WTC11 (cell line): ENCODE data around the gene MRTFA. TPM values are rescaled to one million over a fixed set of nuclear protein-coding genes. Genes with fewer than 3 reads are reported as not detected.

Experiments
- ATAC-seq: fragments of 200-7000 bp; cut with Tn5 transposase; 2 replicates; pipeline ENCODE4 v1.10.0; 2021; ENCODE audit warnings: mild to moderate bottlenecking, moderate library complexity
- CTCF ChIA-PET: fragments of 300-600 bp; sonication (Branson Sonifier 250); formaldehyde crosslinking; loops from one replicate; lab custom pipeline; 2021; ENCODE audit warnings: antibody characterized with exemption; lab: Charles Lee
- POLR2A ChIA-PET: fragments of 350-600 bp; sonication (Branson Sonifier 250); formaldehyde crosslinking; loops from one replicate; lab custom pipeline; 2021; ENCODE audit warnings: antibody characterized with exemption; lab: Charles Lee
- DNase-seq: peaks from one replicate; pipeline ENCODE4 v3.0.0; 2021; ENCODE audit warnings: low spot score
- H3K27ac Mint-ChIP-seq: 2 replicates; pipeline ENCODE4 v1.8.0; 2021; ENCODE audit warnings: mixed read lengths
- H3K27me3 Mint-ChIP-seq: 2 replicates; pipeline ENCODE4 v1.8.0; 2021; ENCODE audit warnings: low read depth, mild to moderate bottlenecking, moderate library complexity, mixed read lengths
- H3K36me3 Mint-ChIP-seq: 2 replicates; pipeline ENCODE4 v1.8.0; 2021; ENCODE audit warnings: mixed read lengths
- H3K4me1 Mint-ChIP-seq: 2 replicates; pipeline ENCODE4 v1.8.0; 2022; ENCODE audit warnings: mixed read lengths
- H3K4me3 Mint-ChIP-seq: 2 replicates; pipeline ENCODE4 v1.8.0; 2021; ENCODE audit warnings: mild to moderate bottlenecking, moderate library complexity, mixed read lengths
- H3K9me3 Mint-ChIP-seq: 2 replicates; pipeline ENCODE4 v1.8.0; 2021; ENCODE audit warnings: mixed read lengths
- ATF1 ChIP-seq: sonication (generic); formaldehyde crosslinking; IDR thresholded peaks from 2 replicates; pipeline ENCODE4 v1.8.1; 2023; ENCODE audit warnings: mild to moderate bottlenecking, moderate library complexity, missing genetic modification reagents
- ATF6 ChIP-seq: sonication (generic); formaldehyde crosslinking; IDR thresholded peaks from 2 replicates; pipeline ENCODE4 v1.8.1; 2023; ENCODE audit warnings: mild to moderate bottlenecking, missing genetic modification reagents
- CTCF ChIP-seq: fragments of 200-600 bp; IDR thresholded peaks from 2 replicates; pipeline ENCODE4 v1.8.0; 2022; ENCODE audit warnings: antibody characterized with exemption
- ELF4 ChIP-seq: sonication (generic); formaldehyde crosslinking; IDR thresholded peaks from 2 replicates; pipeline ENCODE4 v1.8.1; 2022; ENCODE audit warnings: low read depth, mild to moderate bottlenecking, moderate library complexity, missing genetic modification reagents
- FOXJ3 ChIP-seq: sonication (generic); formaldehyde crosslinking; IDR thresholded peaks from 2 replicates; pipeline ENCODE4 v1.9.0; 2021; ENCODE audit warnings: missing genetic modification reagents, mild to moderate bottlenecking, borderline replicate concordance
- FOXK1 ChIP-seq: sonication (generic); formaldehyde crosslinking; IDR thresholded peaks from 2 replicates; pipeline ENCODE4 v1.8.0; 2022; ENCODE audit warnings: mild to moderate bottlenecking, moderate library complexity, missing genetic modification reagents
- FOXP1 ChIP-seq: sonication (generic); formaldehyde crosslinking; IDR thresholded peaks from 2 replicates; pipeline ENCODE4 v1.8.0; 2022; ENCODE audit warnings: missing genetic modification reagents, mild to moderate bottlenecking, moderate library complexity, borderline replicate concordance
- FOXP4 ChIP-seq: sonication (generic); formaldehyde crosslinking; IDR thresholded peaks from 2 replicates; pipeline ENCODE4 v1.8.0; 2022; ENCODE audit warnings: mild to moderate bottlenecking, missing genetic modification reagents
- MXD4 ChIP-seq: fragments of 250-450 bp; sonication (Bioruptor Pico); IDR thresholded peaks from 2 replicates; pipeline ENCODE4 v1.8.0; 2021; ENCODE audit warnings: mild to moderate bottlenecking, moderate library complexity, borderline replicate concordance
- NFE2L1 ChIP-seq: sonication (generic); formaldehyde crosslinking; IDR thresholded peaks from 2 replicates; pipeline ENCODE4 v1.8.1; 2023; ENCODE audit warnings: missing genetic modification reagents
- NFYB ChIP-seq: sonication (generic); formaldehyde crosslinking; conservative IDR thresholded peaks from 2 replicates; pipeline ENCODE4 v1.8.0; 2022; ENCODE audit warnings: low read depth, missing genetic modification reagents
- NR1H2 ChIP-seq: sonication (generic); formaldehyde crosslinking; IDR thresholded peaks from 2 replicates; pipeline ENCODE4 v1.9.0; 2021; ENCODE audit warnings: mild to moderate bottlenecking, moderate library complexity, missing genetic modification reagents
- NR3C1 ChIP-seq: sonication (generic); formaldehyde crosslinking; conservative IDR thresholded peaks from 2 replicates; pipeline ENCODE4 v1.8.1; 2023; ENCODE audit warnings: low read depth, mild to moderate bottlenecking, missing genetic modification reagents
- SMAD3 ChIP-seq: sonication (generic); formaldehyde crosslinking; IDR thresholded peaks from 2 replicates; pipeline ENCODE4 v1.8.0; 2022; ENCODE audit warnings: missing genetic modification reagents, mild to moderate bottlenecking, borderline replicate concordance
- SOX15 ChIP-seq: fragments of 250-450 bp; sonication (Bioruptor Pico); IDR thresholded peaks from 2 replicates; pipeline ENCODE4 v1.9.0; 2021; ENCODE audit warnings: mild to moderate bottlenecking
- TP53 ChIP-seq: sonication (generic); formaldehyde crosslinking; IDR thresholded peaks from 2 replicates; pipeline ENCODE4 v1.8.1; 2023; ENCODE audit warnings: mild to moderate bottlenecking, missing genetic modification reagents
- USF1 ChIP-seq: sonication (generic); formaldehyde crosslinking; IDR thresholded peaks from 2 replicates; pipeline ENCODE4 v1.8.0; 2022; ENCODE audit warnings: mild to moderate bottlenecking, missing genetic modification reagents
- ZMAT4 ChIP-seq: fragments of 250-450 bp; sonication (Bioruptor Pico); IDR thresholded peaks from 2 replicates; pipeline ENCODE4 v1.9.0; 2021; ENCODE audit warnings: mild to moderate bottlenecking
- ZNF219 ChIP-seq: sonication (generic); formaldehyde crosslinking; IDR thresholded peaks from 2 replicates; pipeline ENCODE4 v1.8.0; 2023; ENCODE audit warnings: missing genetic modification reagents, mild to moderate bottlenecking, borderline replicate concordance
- ZNF263 ChIP-seq: sonication (generic); formaldehyde crosslinking; IDR thresholded peaks from 2 replicates; pipeline ENCODE4 v1.8.1; 2022; ENCODE audit warnings: low read depth, mild to moderate bottlenecking, moderate library complexity, missing genetic modification reagents
- ZNF317 ChIP-seq: sonication (generic); formaldehyde crosslinking; IDR thresholded peaks from 2 replicates; pipeline ENCODE4 v1.8.1; 2023; ENCODE audit warnings: low read depth, mild to moderate bottlenecking, moderate library complexity, missing genetic modification reagents, borderline replicate concordance
- total RNA-seq: library from RNA; stranded (reverse); gene quantifications from 3 replicates; pipeline ENCODE4 v1.2.3, GENCODE V29; 2021
- TF ChIP-seq, protein P1 (sequence below): sonication (generic); formaldehyde crosslinking; IDR thresholded peaks from 2 replicates; pipeline ENCODE4 v1.8.1; 2022; ENCODE audit warnings: low read depth, mild to moderate bottlenecking, moderate library complexity, missing genetic modification reagents, borderline replicate concordance

Gene MRTFA
- total RNA-seq, 1 experiment from 2014 or later: 48.4 TPM

DNA sequence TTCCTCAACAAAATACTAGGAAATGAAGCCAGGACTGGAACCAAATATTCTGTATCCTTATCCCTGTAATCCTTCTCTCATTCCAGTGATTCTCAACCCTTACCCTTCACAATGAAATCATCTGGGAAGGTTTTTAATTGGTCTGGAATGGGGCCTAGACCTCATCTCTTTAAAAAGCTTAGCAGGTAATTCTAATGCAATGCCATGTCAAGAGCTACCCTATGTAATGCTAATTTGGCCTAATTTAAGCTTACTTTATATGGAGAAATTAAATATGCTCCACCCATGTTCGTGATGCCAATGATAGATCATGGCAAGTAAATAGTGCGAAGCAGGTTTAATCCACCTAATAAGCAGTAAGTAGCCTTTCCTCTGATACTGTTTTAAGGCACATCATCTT is 164.5 kb downstream of the MRTFA start:
- DNase-seq (no peak), ATAC-seq (peak; percentile 75)
- Mint-ChIP-seq H3K27me3 (no peaks in the 10 kb centered on the region), H3K4me1 (peaks cover 29% of the 10 kb centered on the region), H3K9me3 (no peaks in the 10 kb centered on the region), H3K27ac (peak overlapping the region; percentile 65), H3K36me3 (no peaks in the 10 kb centered on the region), H3K4me3 (no peak overlapping the region)
- POLR2A ChIA-PET: no interaction called here
- TF ChIP-seq NFE2L1: no peak
- CTCF ChIA-PET: interaction anchor here (1.2 to 2.3 kb wide), 4 partner anchors 14 to 73 kb away, joined by 3 to 7 read pairs (median 5); no protein-coding TSS in a partner anchor

GRCh38 chr22:40469181-40469580 is 167.3 kb downstream of the MRTFA start:
- ATAC-seq (peak; percentile 73), DNase-seq (no peak)
- ChIA-PET CTCF (interaction anchor here (1.3 kb wide), 1 partner anchor 32 kb away, joined by 7 read pairs; no protein-coding TSS in a partner anchor), POLR2A (interaction anchor here (1.1 kb wide), 1 partner anchor 19 kb away, joined by 3 read pairs; no protein-coding TSS in a partner anchor)
- H3K4me1 Mint-ChIP-seq: peaks cover 29% of the 10 kb centered on the region
- H3K27me3 Mint-ChIP-seq: no peaks in the 10 kb centered on the region
- no peak overlapping the region for H3K4me3 Mint-ChIP-seq
- peak overlapping the region; percentile 20; the same call in 1 of the 2 replicates for H3K27ac Mint-ChIP-seq
- TF ChIP-seq NR3C1 (CRISPR knock-in tag): no peak
- TF ChIP-seq FOXP1: no peak
- no peak for TF ChIP-seq FOXP4 (CRISPR knock-in tag)
- TF ChIP-seq FOXJ3 (CRISPR knock-in tag): no peak
- TF ChIP-seq ATF1 (CRISPR knock-in tag): no peak
- TF ChIP-seq ZNF317 (CRISPR knock-in tag): no peak
- TF ChIP-seq ATF6 (CRISPR knock-in tag): no peak
- no peak for TF ChIP-seq ZMAT4 (CRISPR knock-in tag)
- no peak for TF ChIP-seq ELF4 (CRISPR knock-in tag)
- no peak for TF ChIP-seq NR1H2
- TF ChIP-seq TP53 (CRISPR knock-in tag): no peak
- no peaks in the 10 kb centered on the region for H3K9me3 Mint-ChIP-seq
- H3K36me3 Mint-ChIP-seq: no peaks in the 10 kb centered on the region

- H3K27ac Mint-ChIP-seq: no peak overlapping the region
- H3K4me1 Mint-ChIP-seq: peaks cover 29% of the 10 kb centered on the region
- H3K9me3 Mint-ChIP-seq: no peaks in the 10 kb centered on the region
- POLR2A ChIA-PET: interaction anchor here (0.7 to 1.1 kb wide), 2 partner anchors 11 to 20 kb away, joined by 3 read pairs; no protein-coding TSS in a partner anchor
- CTCF ChIA-PET: interaction anchor here (0.6 to 1.3 kb wide), 3 partner anchors 11 to 123 kb away, joined by 3 to 7 read pairs (median 5); no protein-coding TSS in a partner anchor
- no peak for DNase-seq
- H3K36me3 Mint-ChIP-seq: no peaks in the 10 kb centered on the region
- H3K4me3 Mint-ChIP-seq: no peak overlapping the region
- no peaks in the 10 kb centered on the region for H3K27me3 Mint-ChIP-seq
- ATAC-seq: no peak
- no peak for TF ChIP-seq CTCF
- no peak for TF ChIP-seq NFE2L1
- TF ChIP-seq SMAD3: no peak
- no peak for TF ChIP-seq MXD4 (CRISPR knock-in tag)
- TF ChIP-seq, protein P1, sequence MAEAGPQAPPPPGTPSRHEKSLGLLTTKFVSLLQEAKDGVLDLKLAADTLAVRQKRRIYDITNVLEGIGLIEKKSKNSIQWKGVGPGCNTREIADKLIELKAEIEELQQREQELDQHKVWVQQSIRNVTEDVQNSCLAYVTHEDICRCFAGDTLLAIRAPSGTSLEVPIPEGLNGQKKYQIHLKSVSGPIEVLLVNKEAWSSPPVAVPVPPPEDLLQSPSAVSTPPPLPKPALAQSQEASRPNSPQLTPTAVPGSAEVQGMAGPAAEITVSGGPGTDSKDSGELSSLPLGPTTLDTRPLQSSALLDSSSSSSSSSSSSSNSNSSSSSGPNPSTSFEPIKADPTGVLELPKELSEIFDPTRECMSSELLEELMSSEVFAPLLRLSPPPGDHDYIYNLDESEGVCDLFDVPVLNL (CRISPR knock-in tag): no peak
- TF ChIP-seq ZNF263: no peak
- no peak for TF ChIP-seq ZNF219 (CRISPR knock-in tag)
- TF ChIP-seq SOX15: no peak
- no peak for TF ChIP-seq FOXK1
- no peak for TF ChIP-seq USF1 (CRISPR knock-in tag)
- TF ChIP-seq NFYB (CRISPR knock-in tag): no peak
Observed at GRCh38 chr22:40468616-40469015, 167.9 kb downstream of the MRTFA start.
